PC-9 (cell line): ENCODE measurements around the gene SP100.

Experiments used
- CTCF ChIP-seq: fragments of 200-600 bp; sonication (generic); conservative IDR thresholded peaks from 2 replicates; pipeline ENCODE4 v1.6.1; 2017; ENCODE audit warnings: mixed run types, antibody characterized with exemption, mild to moderate bottlenecking, moderate library complexity
- EZH2 ChIP-seq: fragments of 200-600 bp; sonication (generic); IDR thresholded peaks from 2 replicates; pipeline ENCODE4 v1.8.0; 2017; ENCODE audit warnings: antibody characterized with exemption, low read depth

- no peak for TF ChIP-seq EZH2
- no peak for TF ChIP-seq CTCF
These were observed 104.8 kb downstream of the SP100 start for GRCh38 chr2:230520875-230521155.
